ENCODE data around the gene ARID3A.

DNA sequence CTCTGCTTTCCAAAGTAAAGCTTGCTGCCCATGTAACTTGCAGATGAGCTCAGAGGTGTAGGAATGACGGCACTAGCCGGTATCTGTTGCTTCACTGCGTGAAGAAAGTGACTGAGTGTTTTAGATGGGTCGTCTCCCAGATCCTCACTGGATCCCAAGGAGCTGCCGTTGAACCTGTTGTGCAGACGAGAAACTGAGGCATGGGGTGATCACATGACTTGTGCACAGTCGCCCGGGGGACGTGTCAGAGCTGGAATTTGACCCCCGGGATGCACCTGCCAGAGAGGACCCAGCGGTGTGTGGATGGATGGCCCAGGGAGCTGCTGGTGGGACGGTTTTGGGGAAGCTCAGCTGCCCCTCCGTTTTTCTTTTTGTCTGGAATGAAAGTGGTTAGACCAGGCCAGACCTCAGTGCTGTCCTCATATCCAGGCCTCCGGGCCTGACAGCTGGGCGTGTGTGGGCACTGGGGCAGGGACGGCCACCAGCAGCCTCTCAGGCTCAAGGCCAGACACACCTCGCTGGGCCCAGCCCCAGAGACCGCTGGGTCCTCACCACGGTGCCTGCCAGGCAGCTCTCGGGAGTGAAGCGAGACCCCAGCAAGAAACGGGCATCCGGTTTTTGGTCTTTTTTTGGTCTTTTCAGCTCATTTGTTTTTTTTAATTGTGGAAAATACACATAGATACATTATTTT is 12.5 kb downstream of the ARID3A start:
- TF ChIP-seq, protein P1, sequence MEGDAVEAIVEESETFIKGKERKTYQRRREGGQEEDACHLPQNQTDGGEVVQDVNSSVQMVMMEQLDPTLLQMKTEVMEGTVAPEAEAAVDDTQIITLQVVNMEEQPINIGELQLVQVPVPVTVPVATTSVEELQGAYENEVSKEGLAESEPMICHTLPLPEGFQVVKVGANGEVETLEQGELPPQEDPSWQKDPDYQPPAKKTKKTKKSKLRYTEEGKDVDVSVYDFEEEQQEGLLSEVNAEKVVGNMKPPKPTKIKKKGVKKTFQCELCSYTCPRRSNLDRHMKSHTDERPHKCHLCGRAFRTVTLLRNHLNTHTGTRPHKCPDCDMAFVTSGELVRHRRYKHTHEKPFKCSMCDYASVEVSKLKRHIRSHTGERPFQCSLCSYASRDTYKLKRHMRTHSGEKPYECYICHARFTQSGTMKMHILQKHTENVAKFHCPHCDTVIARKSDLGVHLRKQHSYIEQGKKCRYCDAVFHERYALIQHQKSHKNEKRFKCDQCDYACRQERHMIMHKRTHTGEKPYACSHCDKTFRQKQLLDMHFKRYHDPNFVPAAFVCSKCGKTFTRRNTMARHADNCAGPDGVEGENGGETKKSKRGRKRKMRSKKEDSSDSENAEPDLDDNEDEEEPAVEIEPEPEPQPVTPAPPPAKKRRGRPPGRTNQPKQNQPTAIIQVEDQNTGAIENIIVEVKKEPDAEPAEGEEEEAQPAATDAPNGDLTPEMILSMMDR (IDR thresholded peaks at IDR 0.05; ENCODE audit: insufficient read depth, low read length), result no peak
- TF ChIP-seq POLR2AphosphoS5 (IDR thresholded peaks at IDR 0.05; ENCODE audit: low read depth), result no peak

Measured in HL-60 (cell line).